ENCODE data around the gene SLC9B1.
"Not testable (repeated sequence)": the region's sequence is repeated elsewhere in the genome, so short reads cannot be mapped to it uniquely, and the experiment has no call there.

SLC9B1 gene

GRCh38 chr4:103010804-103011203 is 8.7 kb downstream of the SLC9B1 start:
- no peak for DNase-seq (ENCODE audit: low read depth)

- DNase-seq (ENCODE audit: low read depth): no peak
These were observed 10.4 kb downstream of the SLC9B1 start for GRCh38 chr4:103008875-103009729.

DNA sequence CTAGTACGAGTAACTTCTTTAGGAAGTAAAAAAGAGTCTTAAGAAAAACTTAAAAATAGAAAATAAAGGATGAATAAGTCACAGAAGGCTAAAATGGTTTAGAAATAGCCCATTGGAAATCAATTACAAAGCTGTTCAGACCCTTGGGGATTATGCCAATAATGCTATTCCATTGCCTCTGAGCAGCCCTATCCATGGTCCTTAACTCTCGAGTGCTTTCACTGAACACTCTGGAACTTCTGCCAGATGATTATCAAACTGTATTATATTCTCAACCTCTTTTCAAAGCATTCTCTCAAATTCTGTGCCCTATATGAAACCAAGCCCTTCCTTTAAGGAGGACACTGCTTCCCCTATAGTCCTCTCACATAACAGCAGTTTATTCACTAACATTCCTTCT is 17.0 kb downstream of the SLC9B1 start:
- DNase-seq (ENCODE audit: low read depth): no peak

DNA sequence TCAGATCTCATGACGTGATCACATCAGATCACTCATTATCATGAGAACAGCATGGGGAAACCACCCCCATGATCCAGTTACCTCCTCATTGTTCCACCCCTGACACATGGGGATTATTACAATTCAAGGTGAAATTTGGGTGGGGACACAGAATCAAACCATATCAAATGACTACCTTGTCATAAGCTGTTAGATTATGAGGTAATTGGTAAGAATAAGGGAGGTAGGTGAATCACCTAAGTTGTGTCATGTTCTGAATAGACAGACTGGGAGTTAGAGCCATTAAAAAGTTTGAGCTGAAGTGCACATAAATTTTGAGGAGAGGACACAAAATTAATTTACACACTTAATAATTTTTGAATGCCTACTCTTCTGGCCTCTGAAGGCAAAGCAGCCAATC is 24.7 kb downstream of the SLC9B1 start:
- DNase-seq (ENCODE audit: low read depth): no peak

DNA sequence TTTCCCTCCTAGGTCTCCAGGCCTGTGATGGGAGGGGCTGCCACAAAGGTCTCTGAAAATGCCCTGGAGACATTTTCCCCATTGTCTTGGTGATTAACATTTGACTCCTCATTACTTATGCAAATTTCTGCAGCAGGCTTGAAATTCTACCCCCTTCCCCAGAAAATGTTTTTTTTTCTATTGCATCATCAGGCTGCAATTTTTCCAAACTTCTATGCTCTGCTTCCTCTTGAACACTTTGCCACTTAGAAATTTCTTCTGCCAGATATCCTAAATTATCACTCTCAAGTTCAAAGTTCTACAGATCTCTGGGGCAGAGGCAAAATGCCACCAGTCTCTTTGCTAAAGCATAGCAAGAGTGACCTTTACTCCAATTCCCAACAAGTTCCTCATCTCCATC is 25.5 kb downstream of the SLC9B1 start:
- not testable (repeated sequence) for DNase-seq (ENCODE audit: low read depth)

GRCh38 chr4:102988429-102989020 is 31.0 kb downstream of the SLC9B1 start:
- no peak for DNase-seq (ENCODE audit: low read depth)

- DNase-seq (ENCODE audit: low read depth): no peak
These were observed 38.5 kb downstream of the SLC9B1 start for GRCh38 chr4:102981005-102981404.

DNA sequence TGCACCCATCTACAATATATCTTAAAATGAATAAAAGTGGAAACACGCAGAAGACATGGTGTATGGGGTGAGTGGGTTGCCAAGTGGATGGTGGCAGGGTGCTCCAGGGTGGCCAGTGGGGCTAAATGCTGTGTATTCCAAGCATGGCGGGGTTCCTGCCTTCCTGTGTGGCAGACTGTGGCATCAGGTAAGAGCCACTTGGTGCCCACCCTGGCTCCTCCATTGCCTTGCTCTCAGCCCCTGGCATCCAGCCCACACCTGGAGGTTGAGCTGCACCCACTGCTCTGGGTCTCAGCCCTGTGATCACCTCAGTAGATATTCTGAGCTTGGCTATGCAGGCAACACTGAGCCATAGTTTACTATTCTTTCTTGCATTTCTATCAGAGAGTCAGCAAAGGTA is 57.7 kb downstream of the SLC9B1 start:
- not testable (repeated sequence) for DNase-seq (ENCODE audit: low read depth)

GRCh38 chr4:102959496-102959895 is 60.0 kb downstream of the SLC9B1 start:
- no peak for DNase-seq (ENCODE audit: low read depth)

GRCh38 chr4:102945066-102945465 is 74.4 kb downstream of the SLC9B1 start:
- no peak for DNase-seq (ENCODE audit: low read depth)

DNA sequence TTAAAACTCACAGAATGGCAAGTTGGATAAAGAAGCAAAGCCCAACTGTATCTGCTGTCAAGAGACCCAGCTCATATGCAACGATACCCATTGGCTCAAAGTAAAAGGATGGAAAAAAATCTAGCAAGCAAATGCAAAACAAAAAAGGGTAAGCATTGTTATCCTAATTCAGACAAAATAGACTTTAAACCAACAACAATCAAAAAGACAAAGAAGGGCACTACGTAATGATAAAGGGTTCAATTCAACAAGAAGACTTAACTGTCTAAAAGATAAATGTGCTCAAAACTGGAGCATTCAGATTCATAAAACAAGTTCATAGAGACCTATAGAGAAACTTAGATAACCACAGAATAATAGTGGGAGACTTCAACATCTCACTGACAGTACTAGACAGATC is 81.4 kb downstream of the SLC9B1 start:
- DNase-seq (ENCODE audit: low read depth): not testable (repeated sequence)

- DNase-seq (ENCODE audit: low read depth): no peak
These were observed 83.8 kb downstream of the SLC9B1 start for GRCh38 chr4:102935716-102936115.

GRCh38 chr4:102919697-102920096 is 99.8 kb downstream of the SLC9B1 start:
- not testable (repeated sequence) for DNase-seq (ENCODE audit: low read depth)

DNA sequence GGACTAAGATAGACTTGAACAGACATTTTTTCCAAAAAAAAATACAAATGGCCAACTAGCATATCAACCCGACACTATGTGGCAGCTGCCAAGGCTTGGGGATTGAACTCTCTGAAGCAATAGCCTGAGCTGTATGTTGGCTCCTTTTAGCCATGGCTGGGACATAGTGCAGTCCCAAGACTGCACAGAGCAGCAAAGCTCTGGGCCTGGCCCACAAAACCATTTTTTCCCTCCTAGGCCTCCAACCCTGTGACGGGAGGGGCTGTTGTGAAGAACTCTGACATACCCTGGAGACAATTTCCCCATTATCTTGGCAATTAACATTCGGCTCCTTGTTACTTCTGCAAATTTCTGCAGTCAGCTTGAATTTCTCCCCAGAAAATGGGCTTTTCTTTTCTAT is 100.6 kb downstream of the SLC9B1 start:
- DNase-seq (ENCODE audit: low read depth): no peak

GRCh38 chr4:102901804-102902203 is 117.7 kb downstream of the SLC9B1 start:
- no peak for DNase-seq (ENCODE audit: low read depth)

DNA sequence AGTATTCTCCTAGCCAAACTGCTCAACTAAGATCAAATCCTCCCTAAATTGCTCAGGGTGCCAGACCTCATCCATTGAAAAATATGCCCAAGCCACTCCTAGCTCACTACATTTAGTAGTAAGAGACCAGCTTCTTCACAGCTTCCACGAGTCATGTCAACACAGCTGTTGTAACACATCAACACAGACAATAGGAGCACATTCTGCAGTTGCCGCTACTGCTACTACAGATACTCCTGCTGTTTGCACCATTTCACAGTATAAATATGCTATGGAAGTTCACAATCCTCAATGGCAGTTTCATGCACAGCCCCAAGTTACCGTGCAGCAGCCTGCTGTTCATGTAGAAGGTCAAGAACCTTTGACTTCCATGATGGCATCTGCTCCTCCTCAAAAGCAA is 121.9 kb downstream of the SLC9B1 start:
- not testable (repeated sequence) for DNase-seq (ENCODE audit: low read depth)

- DNase-seq (ENCODE audit: low read depth): not testable (repeated sequence)
These were observed 123.0 kb downstream of the SLC9B1 start for GRCh38 chr4:102896547-102896946.

DNA sequence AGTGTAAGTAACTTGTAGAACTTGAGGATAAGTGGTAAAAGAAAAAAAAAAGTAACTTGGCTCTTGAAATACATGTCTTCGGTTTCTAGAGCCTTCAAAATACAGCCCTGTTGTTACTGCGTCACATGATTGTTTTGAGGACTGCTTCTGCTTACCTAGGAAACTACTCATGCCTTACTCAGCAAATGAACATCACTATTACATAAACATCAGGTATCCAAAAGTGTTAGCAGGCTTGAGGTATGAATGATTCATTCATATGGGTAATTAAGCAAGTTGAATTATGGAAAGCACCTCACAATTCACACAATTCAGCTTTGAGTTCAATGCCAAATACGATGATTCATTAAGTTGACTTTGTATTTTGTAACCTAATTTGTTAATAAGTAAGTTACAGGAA is 129.6 kb downstream of the SLC9B1 start:
- DNase-seq (ENCODE audit: low read depth): not testable (repeated sequence)

GRCh38 chr4:102888570-102888969 is 130.9 kb downstream of the SLC9B1 start:
- not testable (repeated sequence) for DNase-seq (ENCODE audit: low read depth)

GRCh38 chr4:102883278-102883677 is 136.2 kb downstream of the SLC9B1 start:
- DNase-seq (ENCODE audit: low read depth): no peak

DNA sequence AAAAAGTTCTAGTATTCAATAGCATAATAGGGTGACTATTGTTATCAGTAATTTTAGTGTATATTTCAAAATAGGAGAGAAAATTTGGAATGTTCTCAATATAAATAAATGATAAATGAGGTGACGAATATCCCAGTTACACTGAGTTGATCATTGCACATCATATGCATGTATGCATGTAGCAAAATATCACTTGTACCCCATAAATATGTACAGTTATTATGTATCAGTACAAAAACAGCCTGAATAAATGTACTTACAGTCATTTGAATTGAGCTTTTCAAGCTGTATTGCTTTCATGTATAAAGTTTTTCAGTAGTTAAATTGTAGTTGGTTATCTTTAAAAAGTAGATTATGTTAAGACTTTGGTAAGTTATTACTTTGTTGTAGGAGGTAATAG is 138.2 kb downstream of the SLC9B1 start:
- no peak for DNase-seq (ENCODE audit: low read depth)

DNA sequence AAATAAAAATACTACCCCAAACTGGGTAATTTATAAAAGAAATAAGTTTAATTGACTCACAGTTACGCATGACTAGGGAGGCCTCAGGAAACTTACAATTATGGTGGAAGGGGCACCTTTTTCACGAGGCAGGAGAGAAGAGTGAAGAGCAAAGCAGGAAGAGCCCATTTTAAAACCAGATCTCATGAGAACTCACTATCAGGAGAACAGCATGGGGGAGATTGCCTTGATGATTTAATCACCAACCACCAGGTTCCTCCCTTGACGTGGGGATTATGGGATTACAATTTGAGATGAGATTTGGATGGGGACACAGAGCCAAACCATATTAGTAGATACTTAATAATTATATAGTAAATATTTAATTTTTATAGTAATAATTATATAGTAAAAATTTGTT is 140.6 kb downstream of the SLC9B1 start:
- DNase-seq (ENCODE audit: low read depth): no peak

- DNase-seq (ENCODE audit: low read depth): not testable (repeated sequence)
These were observed 141.2 kb downstream of the SLC9B1 start for GRCh38 chr4:102878349-102878748.

Measured in activated T-cell treated with anti-CD3 and anti-CD28 coated beads for 48 hours (primary cell).